GM12878 (cell line): ENCODE measurements around the gene PRICKLE3. TPM values are rescaled to one million over a fixed set of nuclear protein-coding genes. Genes with fewer than 3 reads are reported as not detected.

Experiments used
- ATAC-seq: fragments of 200-7000 bp; cut with Tn5 transposase; 3 replicates; pipeline ENCODE4 v1.9.1; 2020; ENCODE audit warnings: mild to moderate bottlenecking, moderate library complexity
- BruUV-seq: library from RNA; stranded (reverse); fragments of 400-500 nt; replicated peaks from 2 replicates; lab custom pipeline; 2021; lab: Mats Ljungman, UMichigan
- CTCF ChIA-PET: fragments of 300-600 bp; sonication (Branson Sonifier 250); formaldehyde crosslinking; extraction: SDS; loops from one replicate; lab custom pipeline; 2021; ENCODE audit warnings: inconsistent platforms; lab: Yijun Ruan, JAX
- POLR2A ChIA-PET: fragments of 350-600 bp; formaldehyde crosslinking; extraction: SDS; loops from one replicate; lab custom pipeline; 2021; ENCODE audit warnings: inconsistent platforms; lab: Charles Lee
- RAD21 ChIA-PET: fragments of 300-600 bp; sonication (Branson Sonifier 250); formaldehyde crosslinking; loops from one replicate; lab custom pipeline; 2023; ENCODE audit warnings: antibody characterized with exemption; ENCODE audit not compliant: unreplicated experiment; lab: Charles Lee
- SMC1A ChIA-PET: fragments of 300-600 bp; sonication (Branson Sonifier 250); formaldehyde crosslinking; loops from one replicate; lab custom pipeline; 2023; ENCODE audit not compliant: unreplicated experiment, uncharacterized antibody; lab: Charles Lee
- DNase-seq: peaks from one replicate; pipeline ENCODE4 v3.0.0-alpha.2; 2011; ENCODE audit warnings: low read depth, low spot score
- FAIRE-seq: peaks from 3 replicates; lab custom pipeline; 2011; peaks lifted over from hg19 to GRCh38; lab: Jason Lieb, UNC
- H2AFZ ChIP-seq: 2 replicates; pipeline ENCODE4 v1.6.0; 2011; ENCODE audit warnings: low read depth, low read length, control low read depth; ENCODE audit not compliant: control insufficient read depth
- H3K27ac ChIP-seq: 2 replicates; pipeline ENCODE4 v1.5.1; 2011; ENCODE audit warnings: control low read depth; ENCODE audit not compliant: control insufficient read depth, insufficient read depth
- H3K27me3 ChIP-seq, 2 experiments: replicated peaks in 1 of 2; 2 replicates each; pipeline versions ENCODE4 v1.6.0 to v1.6.1; 2011; ENCODE audit warnings: low read length in 1 of 2; ENCODE audit not compliant: control insufficient read depth in 2 of 2, insufficient read depth in 2 of 2
- H3K36me3 ChIP-seq, 2 experiments: 2 replicates each; pipeline ENCODE4 v1.5.1; 2011; ENCODE audit warnings: low read length in 1 of 2; ENCODE audit not compliant: control insufficient read depth in 2 of 2, insufficient read depth in 2 of 2
- H3K4me1 ChIP-seq: 2 replicates; pipeline ENCODE4 v1.6.1; 2011; ENCODE audit warnings: mild to moderate bottlenecking, low read length, moderate library complexity, mixed read lengths; ENCODE audit not compliant: control insufficient read depth, insufficient read depth
- H3K4me2 ChIP-seq: 2 replicates; pipeline ENCODE4 v1.6.0; 2011; ENCODE audit warnings: control low read depth; ENCODE audit not compliant: control insufficient read depth, insufficient read depth
- H3K4me3 ChIP-seq: fragments of 200-600 bp; sonication (generic); 2 replicates; pipeline ENCODE4 v1.5.1; 2016
- H3K79me2 ChIP-seq: 2 replicates; pipeline ENCODE4 v1.6.0; 2011; ENCODE audit warnings: low read length; ENCODE audit not compliant: control insufficient read depth, insufficient read depth
- H3K9ac ChIP-seq: 2 replicates; pipeline ENCODE4 v1.8.0; 2011; ENCODE audit warnings: low read length, control low read depth, mixed read lengths; ENCODE audit not compliant: control insufficient read depth, insufficient read depth
- H3K9me3 ChIP-seq: replicated peaks from 3 replicates; pipeline ENCODE4 v1.5.1; 2011; ENCODE audit warnings: mild to moderate bottlenecking, low read length; ENCODE audit not compliant: control insufficient read depth, insufficient read depth
- H4K20me1 ChIP-seq: 2 replicates; pipeline ENCODE4 v1.6.0; 2011; ENCODE audit not compliant: control insufficient read depth, insufficient read depth
- CEBPZ ChIP-seq: fragments of 150-350 bp; IDR thresholded peaks from 2 replicates; pipeline ENCODE4 v1.6.1; 2016; ENCODE audit warnings: low read depth, low read length
- ETV6 ChIP-seq, 2 experiments: fragments of 450-650 bp in 1 of 2; IDR thresholded peaks in 1 of 2; conservative IDR thresholded peaks in 1 of 2; 2 replicates each; pipeline ENCODE4 v1.6.1; 2014; ENCODE audit warnings: antibody characterized with exemption in 1 of 2, borderline replicate concordance in 1 of 2, low read depth in 1 of 2, mild to moderate bottlenecking in 1 of 2, moderate library complexity in 1 of 2
- HDGF ChIP-seq: fragments of 450-650 bp; IDR thresholded peaks from 2 replicates; pipeline ENCODE4 v1.6.1; 2016; ENCODE audit warnings: antibody characterized with exemption
- MEF2B ChIP-seq: fragments of 450-650 bp; IDR thresholded peaks from 2 replicates; pipeline ENCODE4 v1.6.1; 2018; ENCODE audit warnings: mild to moderate bottlenecking, moderate library complexity; ENCODE audit not compliant: partially characterized antibody, poor library complexity, severe bottlenecking
- PKNOX1 ChIP-seq: fragments of 450-650 bp; IDR thresholded peaks from 2 replicates; pipeline ENCODE4 v1.6.1; 2016; ENCODE audit warnings: mild to moderate bottlenecking
- POLR2AphosphoS5 ChIP-seq: IDR thresholded peaks from 2 replicates; pipeline ENCODE4 v1.6.1; 2011; ENCODE audit warnings: mild to moderate bottlenecking, low read length, inconsistent platforms
- WGBS: methylation state at CpG from one replicate; pipeline ENCODE4 v1.1.6; 2016; ENCODE audit warnings: low lambda C conversion rate; ENCODE audit not compliant: insufficient replicate concordance, insufficient coverage; ENCODE audit errors: missing lambda C conversion rate; 5-methylcytosine and 5-hydroxymethylcytosine counted together
- in situ Hi-C: fragments of 300-500 bp; cut with MboI; formaldehyde crosslinking; loops from 9 replicates; pipeline ENCODE4 v1.14.3; 2018; ENCODE audit warnings: mixed read lengths
- intact Hi-C: fragments of 100-400 bp; cut with micrococcal nuclease; formaldehyde crosslinking; loops from one replicate; pipeline ENCODE4 v1.14.2; 2022; ENCODE audit not compliant: unreplicated experiment
- polyA plus RNA-seq, 11 experiments: library from polyadenylated mRNA; depleted of rRNA in 4 of 11; unstranded in 6 of 11; stranded (reverse) in 5 of 11; fragments of >200 nt; fragmentation: Nextera tagmentation in 4 of 11; fragmentation: Illumina TruSeq in 1 of 11; extraction: Ambion mirVana in 4 of 11; extraction: Trizol in 1 of 11; gene quantifications; 1 replicate in 1 of 11; 2 replicates in 10 of 11; pipeline versions ENCODE4 v1.2.1 to v1.2.3, GENCODE V29; 2011 to 2016; ENCODE audit warnings: inconsistent platforms in 2 of 11, missing spikeins in 2 of 11, low read depth in 1 of 11
- total RNA-seq, 4 experiments: library from RNA; depleted of rRNA in 3 of 4; stranded (reverse); fragments of >200 nt in 3 of 4; fragmentation: Illumina TruSeq in 1 of 4; extraction: Trizol in 1 of 4; gene quantifications; 2 replicates each; pipeline versions ENCODE4 v1.2.1 to v1.2.3, GENCODE V29; 2013 to 2021
- TF ChIP-seq, protein P1 (sequence below): IDR thresholded peaks from 2 replicates; pipeline ENCODE4 v1.6.1; 2012; ENCODE audit warnings: low read depth, low read length, improper control_type of control experiment
- TF ChIP-seq, protein P2 (sequence below): fragments of 450-650 bp; IDR thresholded peaks from 2 replicates; pipeline ENCODE4 v1.6.1; 2017; ENCODE audit warnings: mild to moderate bottlenecking, moderate library complexity

Gene PRICKLE3
- total and polyA plus RNA-seq, 10 of the 15 experiments (the other 5 are each of a cell fraction or from before 2014, with no cell fraction given): 0.69 to 17.4 (median 7.6) TPM

GRCh38 chrX:49163555-49164419 is 22.4 kb downstream of the PRICKLE3 start:
- FAIRE-seq: no peak
- TF ChIP-seq CEBPZ (no peak), ETV6 (conservative IDR thresholded peaks at IDR 0.05 in 1 of 2, IDR thresholded peaks at IDR 0.05 in 1 of 2; ENCODE audit: borderline replicate concordance in 1 of 2, low read depth in 1 of 2) (no peak), HDGF (0 out of 2 replicates have a peak, but pooled peaks have one; percentile 40), MEF2B (peak; percentile 13), PKNOX1 (peak; percentile 93), POLR2AphosphoS5 (no peak)
- TF ChIP-seq, protein P1, sequence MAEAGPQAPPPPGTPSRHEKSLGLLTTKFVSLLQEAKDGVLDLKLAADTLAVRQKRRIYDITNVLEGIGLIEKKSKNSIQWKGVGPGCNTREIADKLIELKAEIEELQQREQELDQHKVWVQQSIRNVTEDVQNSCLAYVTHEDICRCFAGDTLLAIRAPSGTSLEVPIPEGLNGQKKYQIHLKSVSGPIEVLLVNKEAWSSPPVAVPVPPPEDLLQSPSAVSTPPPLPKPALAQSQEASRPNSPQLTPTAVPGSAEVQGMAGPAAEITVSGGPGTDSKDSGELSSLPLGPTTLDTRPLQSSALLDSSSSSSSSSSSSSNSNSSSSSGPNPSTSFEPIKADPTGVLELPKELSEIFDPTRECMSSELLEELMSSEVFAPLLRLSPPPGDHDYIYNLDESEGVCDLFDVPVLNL: no peak
- TF ChIP-seq, protein P2, sequence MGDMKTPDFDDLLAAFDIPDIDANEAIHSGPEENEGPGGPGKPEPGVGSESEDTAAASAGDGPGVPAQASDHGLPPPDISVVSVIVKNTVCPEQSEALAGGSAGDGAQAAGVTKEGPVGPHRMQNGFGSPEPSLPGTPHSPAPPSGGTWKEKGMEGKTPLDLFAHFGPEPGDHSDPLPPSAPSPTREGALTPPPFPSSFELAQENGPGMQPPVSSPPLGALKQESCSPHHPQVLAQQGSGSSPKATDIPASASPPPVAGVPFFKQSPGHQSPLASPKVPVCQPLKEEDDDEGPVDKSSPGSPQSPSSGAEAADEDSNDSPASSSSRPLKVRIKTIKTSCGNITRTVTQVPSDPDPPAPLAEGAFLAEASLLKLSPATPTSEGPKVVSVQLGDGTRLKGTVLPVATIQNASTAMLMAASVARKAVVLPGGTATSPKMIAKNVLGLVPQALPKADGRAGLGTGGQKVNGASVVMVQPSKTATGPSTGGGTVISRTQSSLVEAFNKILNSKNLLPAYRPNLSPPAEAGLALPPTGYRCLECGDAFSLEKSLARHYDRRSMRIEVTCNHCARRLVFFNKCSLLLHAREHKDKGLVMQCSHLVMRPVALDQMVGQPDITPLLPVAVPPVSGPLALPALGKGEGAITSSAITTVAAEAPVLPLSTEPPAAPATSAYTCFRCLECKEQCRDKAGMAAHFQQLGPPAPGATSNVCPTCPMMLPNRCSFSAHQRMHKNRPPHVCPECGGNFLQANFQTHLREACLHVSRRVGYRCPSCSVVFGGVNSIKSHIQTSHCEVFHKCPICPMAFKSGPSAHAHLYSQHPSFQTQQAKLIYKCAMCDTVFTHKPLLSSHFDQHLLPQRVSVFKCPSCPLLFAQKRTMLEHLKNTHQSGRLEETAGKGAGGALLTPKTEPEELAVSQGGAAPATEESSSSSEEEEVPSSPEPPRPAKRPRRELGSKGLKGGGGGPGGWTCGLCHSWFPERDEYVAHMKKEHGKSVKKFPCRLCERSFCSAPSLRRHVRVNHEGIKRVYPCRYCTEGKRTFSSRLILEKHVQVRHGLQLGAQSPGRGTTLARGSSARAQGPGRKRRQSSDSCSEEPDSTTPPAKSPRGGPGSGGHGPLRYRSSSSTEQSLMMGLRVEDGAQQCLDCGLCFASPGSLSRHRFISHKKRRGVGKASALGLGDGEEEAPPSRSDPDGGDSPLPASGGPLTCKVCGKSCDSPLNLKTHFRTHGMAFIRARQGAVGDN: peak; percentile 46; the same call in 1 of the 2 replicates

More at GRCh38 chrX:49163555-49164419, 22.4 kb downstream of the PRICKLE3 start:
- ATAC-seq (peak; percentile 69), DNase-seq (peak; percentile 42)
- 38% methylated on average over 64 of the region's 69 CpGs for WGBS
- peak overlapping the region; percentile 69 for H3K27ac ChIP-seq
- H3K27me3 ChIP-seq: no peaks in the 10 kb centered on the region
- ChIA-PET POLR2A (interaction anchor here (0.5 to 1.2 kb wide), 3 partner anchors 21 to 27 kb away, joined by 3 to 4 read pairs (median 3); no protein-coding TSS in a partner anchor), SMC1A (no interaction called here), CTCF (interaction anchor here (0.6 to 3.8 kb wide), 11 partner anchors 8 to 84 kb away, joined by 3 to 19 read pairs (median 3); partner anchors contain the start of genes SYP and WDR45), RAD21 (interaction anchor here (0.7 to 1.5 kb wide), 4 partner anchors 9 to 206 kb away, joined by 3 to 7 read pairs (median 4); partner anchors contain the start of gene OTUD5)
- no TSS peak for BruUV-seq
- H3K9me3 ChIP-seq: no peaks in the 10 kb centered on the region; the same call in 2 of the 3 replicates
- no peaks in the 10 kb centered on the region for H3K36me3 ChIP-seq
- H3K4me2 ChIP-seq: peak overlapping the region; percentile 55; the same call in 1 of the 2 replicates
- in situ Hi-C loops: no loop called here
- intact Hi-C loops: no loop called here
- no peak overlapping the region; the same call in 1 of the 2 replicates for H3K4me3 ChIP-seq
- no peaks in the 10 kb centered on the region for H3K79me2 ChIP-seq
- no peaks in the 10 kb centered on the region; the same call in none of the 2 replicates for H3K4me1 ChIP-seq
- H2AFZ ChIP-seq: peak overlapping the region; percentile 63
- H4K20me1 ChIP-seq: no peaks in the 10 kb centered on the region
- peak overlapping the region; percentile 54; the same call in 1 of the 2 replicates for H3K9ac ChIP-seq
